ENCODE measurements around the gene MIDN.

Gene MIDN

DNA sequence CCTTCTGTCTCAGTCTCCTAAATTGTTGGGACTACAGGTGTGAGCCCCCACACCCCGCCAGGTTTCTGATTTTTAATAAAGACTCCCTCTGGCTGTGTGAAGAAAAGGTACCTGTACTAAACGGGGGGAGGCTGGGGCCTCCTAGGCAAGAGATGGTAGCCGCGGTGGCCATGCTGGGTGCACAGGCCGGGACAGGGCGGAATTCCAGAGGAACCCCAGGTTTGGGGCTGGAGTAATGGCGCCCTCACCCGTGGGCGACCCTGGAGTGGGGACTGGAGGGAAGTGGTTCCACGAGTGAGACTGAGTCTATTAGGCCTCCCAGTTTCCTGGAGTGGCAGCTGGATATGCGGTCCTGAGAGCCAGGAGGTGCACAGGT lies 9.0 kb upstream of the MIDN start:
- TF ChIP-seq, protein P1, sequence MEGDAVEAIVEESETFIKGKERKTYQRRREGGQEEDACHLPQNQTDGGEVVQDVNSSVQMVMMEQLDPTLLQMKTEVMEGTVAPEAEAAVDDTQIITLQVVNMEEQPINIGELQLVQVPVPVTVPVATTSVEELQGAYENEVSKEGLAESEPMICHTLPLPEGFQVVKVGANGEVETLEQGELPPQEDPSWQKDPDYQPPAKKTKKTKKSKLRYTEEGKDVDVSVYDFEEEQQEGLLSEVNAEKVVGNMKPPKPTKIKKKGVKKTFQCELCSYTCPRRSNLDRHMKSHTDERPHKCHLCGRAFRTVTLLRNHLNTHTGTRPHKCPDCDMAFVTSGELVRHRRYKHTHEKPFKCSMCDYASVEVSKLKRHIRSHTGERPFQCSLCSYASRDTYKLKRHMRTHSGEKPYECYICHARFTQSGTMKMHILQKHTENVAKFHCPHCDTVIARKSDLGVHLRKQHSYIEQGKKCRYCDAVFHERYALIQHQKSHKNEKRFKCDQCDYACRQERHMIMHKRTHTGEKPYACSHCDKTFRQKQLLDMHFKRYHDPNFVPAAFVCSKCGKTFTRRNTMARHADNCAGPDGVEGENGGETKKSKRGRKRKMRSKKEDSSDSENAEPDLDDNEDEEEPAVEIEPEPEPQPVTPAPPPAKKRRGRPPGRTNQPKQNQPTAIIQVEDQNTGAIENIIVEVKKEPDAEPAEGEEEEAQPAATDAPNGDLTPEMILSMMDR (IDR thresholded peaks at IDR 0.05; ENCODE audit: low read depth, low read length, missing control alignments), result no peak
- H3K4me3 ChIP-seq (ENCODE audit: low read depth, low read length), result no peak overlapping the region
- DNase-seq (ENCODE audit: low read depth), result no peak
- in situ Hi-C loops (cut with HindIII; ENCODE audit: low sequenced_read_pairs), result no loop called here

DNA sequence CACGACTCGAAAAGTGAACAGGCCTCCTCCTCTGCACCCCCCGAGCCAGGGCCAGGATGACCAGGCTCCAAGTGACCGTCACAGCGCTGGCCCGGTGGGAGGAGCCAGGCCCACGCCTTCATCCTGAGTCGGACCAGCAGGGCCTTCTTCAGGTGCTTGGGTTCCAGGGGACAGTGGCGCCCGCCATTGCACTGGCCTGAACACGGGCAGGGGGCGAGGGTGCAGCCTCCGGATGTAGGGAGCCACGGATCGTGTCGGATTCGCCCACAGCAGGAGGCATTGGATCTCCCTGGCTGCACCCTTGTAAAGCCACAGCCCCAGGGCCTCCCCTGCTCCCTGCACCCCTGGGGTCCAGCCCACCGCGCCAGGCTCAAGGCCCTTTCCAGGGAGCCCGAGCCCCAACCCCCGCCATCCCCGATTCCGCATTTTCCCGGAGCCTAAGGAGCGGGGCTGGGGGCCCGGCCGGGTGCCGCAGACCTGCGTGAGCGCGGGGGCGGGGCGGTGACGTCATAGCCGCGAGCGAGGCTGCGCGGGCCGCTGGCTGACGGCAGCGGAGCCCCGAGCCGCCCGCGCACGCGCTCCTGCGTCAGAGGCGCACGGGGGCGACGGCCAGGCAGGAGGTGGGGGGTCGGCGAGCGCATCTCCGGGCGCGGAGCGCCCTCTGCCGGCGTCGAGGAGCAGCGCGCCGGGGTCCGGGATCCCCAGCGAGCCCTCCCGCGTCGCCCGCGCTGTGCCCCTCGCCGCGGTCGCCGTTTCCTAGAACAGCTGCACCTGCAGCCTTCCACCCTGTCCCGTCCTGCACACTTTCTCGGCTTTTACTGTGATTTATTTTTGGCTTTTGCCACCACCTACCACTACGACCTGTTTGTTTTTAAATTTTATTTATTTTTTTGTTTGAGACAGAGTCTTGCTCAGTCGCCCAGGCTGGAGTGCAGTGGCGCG lies 8.3 kb upstream of the MIDN start:
- TF ChIP-seq, protein P1 (IDR thresholded peaks at IDR 0.05; ENCODE audit: low read depth, low read length, missing control alignments), result peak; percentile 61
- H3K4me3 ChIP-seq (ENCODE audit: low read depth, low read length), result peak overlapping the region; percentile 27
- in situ Hi-C loops (cut with HindIII; ENCODE audit: low sequenced_read_pairs), result no loop called here
- peak; percentile 66 for DNase-seq (ENCODE audit: low read depth)

DNA sequence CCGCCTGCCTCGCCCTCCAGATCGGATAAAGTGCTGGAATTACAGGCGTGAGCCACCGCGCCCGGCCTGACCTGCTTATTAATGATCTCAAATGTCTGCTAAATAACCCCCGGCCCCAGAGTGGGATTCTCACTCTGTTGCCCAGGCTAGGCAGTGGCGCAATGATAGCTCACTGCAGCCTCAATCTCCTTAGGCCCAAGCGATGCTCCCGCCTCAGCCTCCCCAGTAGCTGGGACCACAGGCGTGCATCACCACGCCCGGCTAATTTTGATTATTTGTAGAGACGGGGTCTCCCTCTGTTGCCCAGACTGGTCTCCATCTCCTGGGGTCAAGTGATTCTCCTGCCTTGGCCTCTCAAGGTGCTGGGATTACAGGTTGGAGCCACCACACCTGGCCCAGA lies 7.5 kb upstream of the MIDN start:
- no peak for DNase-seq (ENCODE audit: low read depth)
- TF ChIP-seq, protein P1 (IDR thresholded peaks at IDR 0.05; ENCODE audit: low read depth, low read length, missing control alignments), result no peak
- in situ Hi-C loops (cut with HindIII; ENCODE audit: low sequenced_read_pairs), result no loop called here
- H3K4me3 ChIP-seq (ENCODE audit: low read depth, low read length), result no peak overlapping the region

DNA sequence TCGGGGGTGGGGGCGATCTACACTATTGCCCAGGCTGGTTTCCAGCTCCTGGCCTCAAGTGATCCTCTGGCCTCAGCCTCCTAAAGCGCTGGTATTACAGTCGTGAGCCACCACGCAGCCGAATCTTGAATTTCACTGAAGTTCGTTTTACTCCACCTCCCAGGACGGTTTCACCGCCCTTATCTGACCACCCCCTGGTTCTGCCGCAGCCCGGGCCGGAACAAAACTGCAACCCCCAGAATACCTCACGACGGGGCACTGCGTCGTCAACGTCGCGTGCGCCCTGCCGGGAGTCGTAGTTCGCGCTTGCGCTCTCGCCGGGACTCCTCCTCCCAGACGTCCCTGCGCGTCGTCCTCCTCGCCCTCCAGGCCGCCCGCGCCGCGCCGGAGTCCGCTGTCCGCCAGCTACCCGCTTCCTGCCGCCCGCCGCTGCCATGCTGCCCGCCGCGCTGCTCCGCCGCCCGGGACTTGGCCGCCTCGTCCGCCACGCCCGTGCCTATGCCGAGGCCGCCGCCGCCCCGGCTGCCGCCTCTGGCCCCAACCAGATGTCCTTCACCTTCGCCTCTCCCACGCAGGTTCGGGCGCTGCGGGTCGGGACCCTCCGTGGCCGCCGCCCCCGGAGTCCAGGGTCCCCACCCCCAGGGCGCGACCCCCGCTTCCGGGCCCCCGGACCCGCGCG lies 6.8 kb upstream of the MIDN start, which contains the start of gene ATP5F1D:
Gene ATP5F1D, plus strand, starts transcription at position 335 of the 679 bp plus-strand sequence. Its CDS starts 100 bp downstream, at position 435.
- DNase-seq (ENCODE audit: low read depth), result peak; percentile 80

DNA sequence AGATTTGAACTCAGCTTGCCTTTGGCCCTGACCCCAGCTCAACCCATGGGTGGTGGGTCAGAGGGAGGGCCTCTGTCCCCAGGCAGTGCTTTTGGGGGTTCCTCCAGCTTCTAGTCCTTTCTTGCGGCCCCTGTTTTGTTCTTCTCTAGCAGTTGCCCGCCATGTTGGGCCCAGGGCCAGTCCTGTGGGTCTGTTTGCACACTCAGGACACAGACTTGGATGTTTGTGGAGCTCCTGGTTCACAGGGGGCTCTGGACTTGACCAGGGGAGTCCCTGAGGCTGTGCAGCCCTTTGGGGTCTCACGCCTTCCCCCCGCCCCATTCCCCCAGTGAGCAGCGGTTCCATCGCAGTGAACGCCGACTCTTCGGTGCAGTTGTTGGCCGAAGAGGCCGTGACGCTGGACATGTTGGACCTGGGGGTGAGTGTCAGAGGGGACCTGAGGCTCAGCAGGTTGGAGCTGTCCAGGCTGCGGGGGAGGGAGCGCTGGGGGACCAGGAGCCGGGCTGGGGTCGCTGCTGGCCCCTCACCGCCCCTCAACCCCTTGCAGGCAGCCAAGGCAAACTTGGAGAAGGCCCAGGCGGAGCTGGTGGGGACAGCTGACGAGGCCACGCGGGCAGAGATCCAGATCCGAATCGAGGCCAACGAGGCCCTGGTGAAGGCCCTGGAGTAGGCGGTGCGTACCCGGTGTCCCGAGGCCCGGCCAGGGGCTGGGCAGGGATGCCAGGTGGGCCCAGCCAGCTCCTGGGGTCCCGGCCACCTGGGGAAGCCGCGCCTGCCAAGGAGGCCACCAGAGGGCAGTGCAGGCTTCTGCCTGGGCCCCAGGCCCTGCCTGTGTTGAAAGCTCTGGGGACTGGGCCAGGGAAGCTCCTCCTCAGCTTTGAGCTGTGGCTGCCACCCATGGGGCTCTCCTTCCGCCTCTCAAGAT lies 4.4 kb upstream of the MIDN start:
- in situ Hi-C loops (cut with HindIII; ENCODE audit: low sequenced_read_pairs), result no loop called here
- peak; percentile 73 for DNase-seq (ENCODE audit: low read depth)
- TF ChIP-seq, protein P1 (IDR thresholded peaks at IDR 0.05; ENCODE audit: low read depth, low read length, missing control alignments), result peak; percentile 92

More for the DNA sequence above, 6.8 kb upstream of the MIDN start, which contains the start of gene ATP5F1D:
- TF ChIP-seq, protein P1 (IDR thresholded peaks at IDR 0.05; ENCODE audit: low read depth, low read length, missing control alignments), result no peak
- in situ Hi-C loops (cut with HindIII; ENCODE audit: low sequenced_read_pairs), result no loop called here
- H3K4me3 ChIP-seq (ENCODE audit: low read depth, low read length), result peak within 1 kb of the TSS; percentile 67

More for the DNA sequence above, 4.4 kb upstream of the MIDN start:
- no peak overlapping the region for H3K4me3 ChIP-seq (ENCODE audit: low read depth, low read length)

Measured in astrocyte of the cerebellum (primary cell).